Measurements from ENCODE around the gene CACNA1B.

- TF ChIP-seq, protein P1, sequence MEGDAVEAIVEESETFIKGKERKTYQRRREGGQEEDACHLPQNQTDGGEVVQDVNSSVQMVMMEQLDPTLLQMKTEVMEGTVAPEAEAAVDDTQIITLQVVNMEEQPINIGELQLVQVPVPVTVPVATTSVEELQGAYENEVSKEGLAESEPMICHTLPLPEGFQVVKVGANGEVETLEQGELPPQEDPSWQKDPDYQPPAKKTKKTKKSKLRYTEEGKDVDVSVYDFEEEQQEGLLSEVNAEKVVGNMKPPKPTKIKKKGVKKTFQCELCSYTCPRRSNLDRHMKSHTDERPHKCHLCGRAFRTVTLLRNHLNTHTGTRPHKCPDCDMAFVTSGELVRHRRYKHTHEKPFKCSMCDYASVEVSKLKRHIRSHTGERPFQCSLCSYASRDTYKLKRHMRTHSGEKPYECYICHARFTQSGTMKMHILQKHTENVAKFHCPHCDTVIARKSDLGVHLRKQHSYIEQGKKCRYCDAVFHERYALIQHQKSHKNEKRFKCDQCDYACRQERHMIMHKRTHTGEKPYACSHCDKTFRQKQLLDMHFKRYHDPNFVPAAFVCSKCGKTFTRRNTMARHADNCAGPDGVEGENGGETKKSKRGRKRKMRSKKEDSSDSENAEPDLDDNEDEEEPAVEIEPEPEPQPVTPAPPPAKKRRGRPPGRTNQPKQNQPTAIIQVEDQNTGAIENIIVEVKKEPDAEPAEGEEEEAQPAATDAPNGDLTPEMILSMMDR (IDR thresholded peaks at IDR 0.05), result no peak
- TF ChIP-seq POLR2A (IDR thresholded peaks at IDR 0.05), result no peak
Observed at GRCh38 chr9:138098116-138098907, 220.7 kb downstream of the CACNA1B start.

All from testis (tissue), 2 donors.